SK-N-SH treated with all-trans-retinoic acid at 6 μM for 48 hours (cell line): ENCODE measurements around the gene ADARB2.

ENCODE experiments used
- ATAC-seq: fragments of 200-7000 bp; cut with Tn5 transposase; 3 replicates; pipeline ENCODE4 v1.9.1; 2020; ENCODE audit warnings: mild to moderate bottlenecking, moderate library complexity
- ARNTL ChIP-seq: fragments of 450-650 bp; formaldehyde crosslinking; IDR thresholded peaks from 2 replicates; pipeline ENCODE4 v1.5.0; 2020; ENCODE audit warnings: low read depth, mild to moderate bottlenecking, moderate library complexity, borderline replicate concordance
- BACH2 ChIP-seq: fragments of 250-450 bp; sonication (Bioruptor Pico); IDR thresholded peaks from 2 replicates; pipeline ENCODE4 v1.9.0; 2021; ENCODE audit warnings: mild to moderate bottlenecking, borderline replicate concordance
- ESRRG ChIP-seq: fragments of 250-450 bp; sonication (Bioruptor Pico); IDR thresholded peaks from 2 replicates; pipeline ENCODE4 v1.6.1; 2021; ENCODE audit warnings: mild to moderate bottlenecking
- ISL1 ChIP-seq: fragments of 250-450 bp; sonication (Bioruptor Pico); IDR thresholded peaks from 2 replicates; pipeline ENCODE4 v2.1.2; 2022; ENCODE audit warnings: mild to moderate bottlenecking, moderate library complexity
- OSR1 ChIP-seq: fragments of 250-450 bp; sonication (Bioruptor Pico); IDR thresholded peaks from 2 replicates; pipeline ENCODE4 v1.8.0; 2022; ENCODE audit warnings: moderate library complexity, mild to moderate bottlenecking, inconsistent platforms
- PPARA ChIP-seq: fragments of 250-450 bp; sonication (Bioruptor Pico); IDR thresholded peaks from 2 replicates; pipeline ENCODE4 v1.5.0; 2020; ENCODE audit warnings: mild to moderate bottlenecking, borderline replicate concordance
- TOX ChIP-seq: fragments of 250-450 bp; sonication (Bioruptor Pico); IDR thresholded peaks from 2 replicates; pipeline ENCODE4 v1.8.0; 2021; ENCODE audit warnings: mild to moderate bottlenecking, moderate library complexity, borderline replicate concordance
- ZC3H10 ChIP-seq: fragments of 250-450 bp; sonication (Bioruptor Pico); IDR thresholded peaks from 2 replicates; pipeline ENCODE4 v1.5.1; 2021; ENCODE audit warnings: mild to moderate bottlenecking, moderate library complexity
- ZFP30 ChIP-seq: fragments of 450-650 bp; formaldehyde crosslinking; IDR thresholded peaks from 2 replicates; pipeline ENCODE4 v1.5.0; 2022; ENCODE audit warnings: mild to moderate bottlenecking, moderate library complexity
- ZNF565 ChIP-seq: fragments of 450-650 bp; formaldehyde crosslinking; conservative IDR thresholded peaks from 2 replicates; pipeline ENCODE4 v1.5.0; 2020; ENCODE audit warnings: low read depth, mild to moderate bottlenecking, moderate library complexity
- ZNF70 ChIP-seq: fragments of 450-650 bp; formaldehyde crosslinking; IDR thresholded peaks from 2 replicates; pipeline ENCODE4 v1.5.0; 2020; ENCODE audit warnings: mild to moderate bottlenecking, moderate library complexity
- ZNF8 ChIP-seq: fragments of 450-650 bp; formaldehyde crosslinking; IDR thresholded peaks from 2 replicates; pipeline ENCODE4 v1.5.0; 2020; ENCODE audit warnings: mild to moderate bottlenecking, moderate library complexity
- TF ChIP-seq, protein P1 (sequence below): fragments of 250-450 bp; sonication (Bioruptor Pico); IDR thresholded peaks from 2 replicates; pipeline ENCODE4 v1.5.0; 2020; ENCODE audit warnings: mild to moderate bottlenecking, moderate library complexity
- TF ChIP-seq, protein P2 (sequence below): fragments of 250-450 bp; sonication (Bioruptor Pico); IDR thresholded peaks from 2 replicates; pipeline ENCODE4 v1.5.1; 2020; ENCODE audit warnings: low read depth, mild to moderate bottlenecking, moderate library complexity
- TF ChIP-seq, protein P3 (sequence below): fragments of 250-450 bp; sonication (Bioruptor Pico); IDR thresholded peaks from 2 replicates; pipeline ENCODE4 v1.8.0; 2021; ENCODE audit warnings: low read depth, mild to moderate bottlenecking, moderate library complexity, borderline replicate concordance
- TF ChIP-seq, protein P4 (sequence below): fragments of 250-450 bp; sonication (Bioruptor Pico); IDR thresholded peaks from 2 replicates; pipeline ENCODE4 v1.5.1; 2021; ENCODE audit warnings: mild to moderate bottlenecking, moderate library complexity

ADARB2 gene

DNA sequence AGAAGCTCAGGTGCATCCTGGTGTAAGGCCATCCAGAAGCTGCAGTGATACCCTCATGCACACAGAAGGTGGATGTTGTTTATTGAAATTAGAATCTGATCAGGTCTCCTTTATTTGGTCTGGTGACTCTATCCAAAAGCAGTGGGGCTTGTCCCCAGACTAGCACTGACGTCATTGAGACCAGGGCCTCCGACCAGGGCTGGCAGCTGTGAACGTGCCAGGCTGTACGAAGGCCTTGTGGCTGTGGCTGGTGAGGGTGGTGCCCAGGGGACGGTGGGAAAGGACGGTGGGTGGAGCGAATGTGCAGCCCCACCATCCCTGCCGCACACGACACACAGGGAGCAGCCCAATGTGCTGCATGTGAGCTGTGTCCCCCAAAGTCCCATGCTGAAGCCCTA is 160.0 kb downstream of the ADARB2 start:
- TF ChIP-seq OSR1 (CRISPR knock-in tag) (no peak), BACH2 (CRISPR knock-in tag) (no peak), ISL1 (CRISPR knock-in tag) (no peak), ZNF565 (CRISPR knock-in tag) (no peak), ESRRG (CRISPR knock-in tag) (no peak), ZFP30 (CRISPR knock-in tag) (no peak), ZNF8 (CRISPR knock-in tag) (no peak), TOX (CRISPR knock-in tag) (no peak), PPARA (CRISPR knock-in tag) (no peak), ZC3H10 (CRISPR knock-in tag) (no peak)
- TF ChIP-seq, protein P1, sequence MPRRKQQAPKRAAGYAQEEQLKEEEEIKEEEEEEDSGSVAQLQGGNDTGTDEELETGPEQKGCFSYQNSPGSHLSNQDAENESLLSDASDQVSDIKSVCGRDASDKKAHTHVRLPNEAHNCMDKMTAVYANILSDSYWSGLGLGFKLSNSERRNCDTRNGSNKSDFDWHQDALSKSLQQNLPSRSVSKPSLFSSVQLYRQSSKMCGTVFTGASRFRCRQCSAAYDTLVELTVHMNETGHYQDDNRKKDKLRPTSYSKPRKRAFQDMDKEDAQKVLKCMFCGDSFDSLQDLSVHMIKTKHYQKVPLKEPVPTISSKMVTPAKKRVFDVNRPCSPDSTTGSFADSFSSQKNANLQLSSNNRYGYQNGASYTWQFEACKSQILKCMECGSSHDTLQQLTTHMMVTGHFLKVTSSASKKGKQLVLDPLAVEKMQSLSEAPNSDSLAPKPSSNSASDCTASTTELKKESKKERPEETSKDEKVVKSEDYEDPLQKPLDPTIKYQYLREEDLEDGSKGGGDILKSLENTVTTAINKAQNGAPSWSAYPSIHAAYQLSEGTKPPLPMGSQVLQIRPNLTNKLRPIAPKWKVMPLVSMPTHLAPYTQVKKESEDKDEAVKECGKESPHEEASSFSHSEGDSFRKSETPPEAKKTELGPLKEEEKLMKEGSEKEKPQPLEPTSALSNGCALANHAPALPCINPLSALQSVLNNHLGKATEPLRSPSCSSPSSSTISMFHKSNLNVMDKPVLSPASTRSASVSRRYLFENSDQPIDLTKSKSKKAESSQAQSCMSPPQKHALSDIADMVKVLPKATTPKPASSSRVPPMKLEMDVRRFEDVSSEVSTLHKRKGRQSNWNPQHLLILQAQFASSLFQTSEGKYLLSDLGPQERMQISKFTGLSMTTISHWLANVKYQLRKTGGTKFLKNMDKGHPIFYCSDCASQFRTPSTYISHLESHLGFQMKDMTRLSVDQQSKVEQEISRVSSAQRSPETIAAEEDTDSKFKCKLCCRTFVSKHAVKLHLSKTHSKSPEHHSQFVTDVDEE (CRISPR knock-in tag) = no peak
- TF ChIP-seq, protein P2, sequence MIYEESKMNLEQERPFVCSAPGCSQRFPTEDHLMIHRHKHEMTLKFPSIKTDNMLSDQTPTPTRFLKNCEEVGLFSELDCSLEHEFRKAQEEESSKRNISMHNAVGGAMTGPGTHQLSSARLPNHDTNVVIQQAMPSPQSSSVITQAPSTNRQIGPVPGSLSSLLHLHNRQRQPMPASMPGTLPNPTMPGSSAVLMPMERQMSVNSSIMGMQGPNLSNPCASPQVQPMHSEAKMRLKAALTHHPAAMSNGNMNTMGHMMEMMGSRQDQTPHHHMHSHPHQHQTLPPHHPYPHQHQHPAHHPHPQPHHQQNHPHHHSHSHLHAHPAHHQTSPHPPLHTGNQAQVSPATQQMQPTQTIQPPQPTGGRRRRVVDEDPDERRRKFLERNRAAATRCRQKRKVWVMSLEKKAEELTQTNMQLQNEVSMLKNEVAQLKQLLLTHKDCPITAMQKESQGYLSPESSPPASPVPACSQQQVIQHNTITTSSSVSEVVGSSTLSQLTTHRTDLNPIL (CRISPR knock-in tag) = no peak
- TF ChIP-seq, protein P3, sequence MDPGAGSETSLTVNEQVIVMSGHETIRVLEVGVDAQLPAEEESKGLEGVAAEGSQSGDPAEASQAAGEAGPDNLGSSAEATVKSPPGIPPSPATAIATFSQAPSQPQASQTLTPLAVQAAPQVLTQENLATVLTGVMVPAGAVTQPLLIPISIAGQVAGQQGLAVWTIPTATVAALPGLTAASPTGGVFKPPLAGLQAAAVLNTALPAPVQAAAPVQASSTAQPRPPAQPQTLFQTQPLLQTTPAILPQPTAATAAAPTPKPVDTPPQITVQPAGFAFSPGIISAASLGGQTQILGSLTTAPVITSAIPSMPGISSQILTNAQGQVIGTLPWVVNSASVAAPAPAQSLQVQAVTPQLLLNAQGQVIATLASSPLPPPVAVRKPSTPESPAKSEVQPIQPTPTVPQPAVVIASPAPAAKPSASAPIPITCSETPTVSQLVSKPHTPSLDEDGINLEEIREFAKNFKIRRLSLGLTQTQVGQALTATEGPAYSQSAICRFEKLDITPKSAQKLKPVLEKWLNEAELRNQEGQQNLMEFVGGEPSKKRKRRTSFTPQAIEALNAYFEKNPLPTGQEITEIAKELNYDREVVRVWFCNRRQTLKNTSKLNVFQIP (CRISPR knock-in tag) = no peak
- no peak for ATAC-seq

DNA sequence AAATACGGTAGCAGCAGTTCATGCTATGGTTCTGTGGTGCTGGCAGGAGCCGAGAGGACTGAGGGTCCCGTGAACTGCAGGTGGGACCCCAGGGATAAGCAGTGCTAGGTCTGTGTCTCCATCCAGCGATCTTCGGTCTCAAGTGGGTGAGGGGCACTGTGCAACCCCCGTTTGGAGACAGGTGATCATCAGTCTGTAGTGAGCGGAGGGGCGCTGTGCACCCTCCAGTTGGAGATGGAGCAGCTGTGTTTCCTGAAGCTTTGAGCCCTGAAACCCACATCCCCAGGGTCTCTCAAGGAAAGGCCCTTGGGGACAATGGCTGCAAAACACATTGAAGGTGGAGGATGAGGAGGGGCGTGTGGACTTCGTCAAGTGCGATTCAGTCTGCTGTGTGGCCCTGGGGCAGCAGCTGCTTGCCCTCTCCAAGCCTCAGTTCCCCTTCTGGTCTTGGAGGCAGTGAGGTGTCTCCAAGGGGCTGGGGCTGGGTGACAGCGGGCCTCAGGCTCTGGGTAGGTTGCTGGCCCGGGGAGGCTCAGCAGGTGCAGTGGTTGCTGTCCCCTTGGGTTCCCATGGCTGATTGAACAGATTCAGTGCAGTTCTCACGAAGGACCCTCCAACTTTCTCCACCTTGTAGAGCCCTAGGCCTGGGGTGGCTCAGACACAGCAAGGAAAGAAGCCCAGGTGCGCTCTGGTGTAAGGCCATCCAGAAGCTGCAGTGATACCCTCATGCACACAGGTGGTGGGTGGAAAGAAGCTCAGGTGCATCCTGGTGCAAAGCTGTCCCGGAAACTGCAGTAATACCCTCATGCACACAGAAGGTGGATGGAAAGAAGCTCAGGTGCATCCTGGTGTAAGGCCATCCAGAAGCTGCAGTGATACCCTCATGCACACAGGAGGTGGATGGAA is 160.6 kb downstream of the ADARB2 start:
- TF ChIP-seq, protein P2 (CRISPR knock-in tag) = no peak
- TF ChIP-seq TOX (CRISPR knock-in tag) (no peak), OSR1 (CRISPR knock-in tag) (no peak), ESRRG (CRISPR knock-in tag) (no peak), ZNF70 (CRISPR knock-in tag) (no peak), PPARA (CRISPR knock-in tag) (no peak), ZC3H10 (CRISPR knock-in tag) (no peak), ARNTL (CRISPR knock-in tag) (no peak)
- TF ChIP-seq, protein P4, sequence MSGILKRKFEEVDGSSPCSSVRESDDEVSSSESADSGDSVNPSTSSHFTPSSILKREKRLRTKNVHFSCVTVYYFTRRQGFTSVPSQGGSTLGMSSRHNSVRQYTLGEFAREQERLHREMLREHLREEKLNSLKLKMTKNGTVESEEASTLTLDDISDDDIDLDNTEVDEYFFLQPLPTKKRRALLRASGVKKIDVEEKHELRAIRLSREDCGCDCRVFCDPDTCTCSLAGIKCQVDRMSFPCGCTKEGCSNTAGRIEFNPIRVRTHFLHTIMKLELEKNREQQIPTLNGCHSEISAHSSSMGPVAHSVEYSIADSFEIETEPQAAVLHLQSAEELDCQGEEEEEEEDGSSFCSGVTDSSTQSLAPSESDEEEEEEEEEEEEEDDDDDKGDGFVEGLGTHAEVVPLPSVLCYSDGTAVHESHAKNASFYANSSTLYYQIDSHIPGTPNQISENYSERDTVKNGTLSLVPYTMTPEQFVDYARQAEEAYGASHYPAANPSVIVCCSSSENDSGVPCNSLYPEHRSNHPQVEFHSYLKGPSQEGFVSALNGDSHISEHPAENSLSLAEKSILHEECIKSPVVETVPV (CRISPR knock-in tag) = no peak
- TF ChIP-seq, protein P3 (CRISPR knock-in tag) = no peak
- TF ChIP-seq, protein P1 (CRISPR knock-in tag) = no peak

More for the DNA sequence above, 160.6 kb downstream of the ADARB2 start:
- ATAC-seq = no peak
